ENCODE data around the gene GMEB2. TPM values are rescaled to one million over a fixed set of nuclear protein-coding genes. Genes with fewer than 3 reads are reported as not detected.

GMEB2 gene
- total RNA-seq, 1 donor from 2014 or later = 11.2 TPM

GRCh38 chr20:63579017-63579694 lies 47.7 kb downstream of the GMEB2 start:
- Mint-ChIP-seq H3K36me3 (ENCODE audit: low read depth, unreplicated experiment) (no peaks in the 10 kb centered on the region), H3K27ac (ENCODE audit: unreplicated experiment) (no peak overlapping the region), H3K27me3 (ENCODE audit: unreplicated experiment) (peaks cover 2% of the 10 kb centered on the region), H3K9me3 (ENCODE audit: unreplicated experiment) (no peaks in the 10 kb centered on the region), H3K4me1 (ENCODE audit: unreplicated experiment) (no peaks in the 10 kb centered on the region), H3K4me3 (ENCODE audit: unreplicated experiment) (peak overlapping the region; percentile 51)
- no peak for DNase-seq (ENCODE audit: low spot score)
- TF ChIP-seq CTCF (IDR thresholded peaks at IDR 0.05; ENCODE audit: unreplicated experiment) = no peak

GRCh38 chr20:63578224-63579016 lies 48.5 kb downstream of the GMEB2 start:
- DNase-seq (ENCODE audit: low spot score) = no peak
- Mint-ChIP-seq H3K9me3 (ENCODE audit: unreplicated experiment) (no peaks in the 10 kb centered on the region), H3K27ac (ENCODE audit: unreplicated experiment) (no peak overlapping the region), H3K27me3 (ENCODE audit: unreplicated experiment) (peaks cover 2% of the 10 kb centered on the region), H3K4me1 (ENCODE audit: unreplicated experiment) (no peaks in the 10 kb centered on the region), H3K4me3 (ENCODE audit: unreplicated experiment) (no peak overlapping the region), H3K36me3 (ENCODE audit: low read depth, unreplicated experiment) (no peaks in the 10 kb centered on the region)
- no peak for TF ChIP-seq CTCF (IDR thresholded peaks at IDR 0.05; ENCODE audit: unreplicated experiment)

- Mint-ChIP-seq H3K27me3 (ENCODE audit: unreplicated experiment) (peaks cover 2% of the 10 kb centered on the region), H3K36me3 (ENCODE audit: low read depth, unreplicated experiment) (no peaks in the 10 kb centered on the region), H3K4me3 (ENCODE audit: unreplicated experiment) (no peak overlapping the region), H3K4me1 (ENCODE audit: unreplicated experiment) (no peaks in the 10 kb centered on the region), H3K9me3 (ENCODE audit: unreplicated experiment) (no peaks in the 10 kb centered on the region), H3K27ac (ENCODE audit: unreplicated experiment) (no peak overlapping the region)
- no peak for DNase-seq (ENCODE audit: low spot score)
- no peak for TF ChIP-seq CTCF (IDR thresholded peaks at IDR 0.05; ENCODE audit: unreplicated experiment)
These were observed 49.5 kb downstream of the GMEB2 start for GRCh38 chr20:63577317-63577894.

GRCh38 chr20:63576311-63576710 lies 50.6 kb downstream of the GMEB2 start:
- Mint-ChIP-seq H3K27me3 (ENCODE audit: unreplicated experiment) (peaks cover 2% of the 10 kb centered on the region), H3K4me1 (ENCODE audit: unreplicated experiment) (no peaks in the 10 kb centered on the region), H3K9me3 (ENCODE audit: unreplicated experiment) (no peaks in the 10 kb centered on the region), H3K4me3 (ENCODE audit: unreplicated experiment) (no peak overlapping the region), H3K27ac (ENCODE audit: unreplicated experiment) (no peak overlapping the region), H3K36me3 (ENCODE audit: low read depth, unreplicated experiment) (no peaks in the 10 kb centered on the region)
- no peak for DNase-seq (ENCODE audit: low spot score)
- TF ChIP-seq CTCF (IDR thresholded peaks at IDR 0.05; ENCODE audit: unreplicated experiment) = no peak

Data from endothelial cell (in vitro differentiated cells).